ENCODE data around the gene BORCS8.
"Not testable (repeated sequence)": the region's sequence is repeated elsewhere in the genome, so short reads cannot be mapped to it uniquely, and the experiment has no call there.

BORCS8 gene

DNA sequence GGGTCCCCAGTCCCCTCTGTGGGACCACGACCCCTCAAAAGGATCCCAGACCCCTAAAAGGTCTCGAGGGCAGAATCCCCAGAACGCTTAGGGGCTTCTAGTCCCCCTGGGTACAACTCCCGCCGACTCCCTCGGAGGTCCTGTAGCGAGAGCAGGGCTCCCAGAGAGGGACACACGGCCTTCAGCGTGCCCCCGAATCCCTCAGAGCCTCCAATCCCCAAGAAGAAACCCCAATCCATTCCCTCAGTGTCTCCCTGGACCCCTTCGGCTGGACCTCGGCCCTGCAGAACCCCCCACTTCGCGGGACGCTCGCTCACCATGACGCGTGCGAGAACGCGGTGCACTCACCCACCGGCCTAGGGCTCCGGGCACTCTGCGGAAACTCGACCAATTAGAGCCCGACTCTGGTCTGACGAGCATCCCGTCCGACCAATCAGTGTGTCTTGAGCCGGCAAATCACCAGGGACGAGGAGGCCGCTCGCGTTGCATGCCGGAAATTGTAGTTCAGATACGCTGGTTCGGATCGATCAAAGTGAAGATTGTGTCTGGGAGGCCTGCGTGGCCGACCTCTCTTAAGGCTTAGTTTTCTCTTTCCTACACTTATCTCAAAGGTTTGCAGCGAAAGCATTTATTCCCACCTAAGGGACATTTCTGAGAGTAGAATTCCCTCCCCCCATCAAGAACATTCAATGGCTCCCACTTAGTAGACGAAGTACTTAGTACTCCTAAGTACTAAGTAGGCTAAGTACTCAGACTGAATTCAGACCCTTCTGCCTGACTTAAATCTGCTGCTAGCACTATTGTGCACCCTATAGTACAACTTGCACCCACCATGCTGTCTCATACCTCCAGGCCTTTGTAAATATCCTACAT lies 53.6 kb downstream of the BORCS8 start, which contains the start of gene TMEM161A:
TSS of gene TMEM161A (minus strand) at position 370 of the 873 bp plus-strand sequence. CDS start at position 320, 50 bp downstream.
- no peaks in the 10 kb centered on the region for H3K27me3 ChIP-seq (ENCODE audit: insufficient read depth, poor library complexity, severe bottlenecking)
- no peaks in the 10 kb centered on the region for H3K4me1 ChIP-seq (ENCODE audit: insufficient read depth, poor library complexity, severe bottlenecking)
- peaks cover 4% of the 10 kb centered on the region; the same call in 1 of the 2 replicates for H3K36me3 ChIP-seq (ENCODE audit: low read depth)
- TF ChIP-seq, protein P1, sequence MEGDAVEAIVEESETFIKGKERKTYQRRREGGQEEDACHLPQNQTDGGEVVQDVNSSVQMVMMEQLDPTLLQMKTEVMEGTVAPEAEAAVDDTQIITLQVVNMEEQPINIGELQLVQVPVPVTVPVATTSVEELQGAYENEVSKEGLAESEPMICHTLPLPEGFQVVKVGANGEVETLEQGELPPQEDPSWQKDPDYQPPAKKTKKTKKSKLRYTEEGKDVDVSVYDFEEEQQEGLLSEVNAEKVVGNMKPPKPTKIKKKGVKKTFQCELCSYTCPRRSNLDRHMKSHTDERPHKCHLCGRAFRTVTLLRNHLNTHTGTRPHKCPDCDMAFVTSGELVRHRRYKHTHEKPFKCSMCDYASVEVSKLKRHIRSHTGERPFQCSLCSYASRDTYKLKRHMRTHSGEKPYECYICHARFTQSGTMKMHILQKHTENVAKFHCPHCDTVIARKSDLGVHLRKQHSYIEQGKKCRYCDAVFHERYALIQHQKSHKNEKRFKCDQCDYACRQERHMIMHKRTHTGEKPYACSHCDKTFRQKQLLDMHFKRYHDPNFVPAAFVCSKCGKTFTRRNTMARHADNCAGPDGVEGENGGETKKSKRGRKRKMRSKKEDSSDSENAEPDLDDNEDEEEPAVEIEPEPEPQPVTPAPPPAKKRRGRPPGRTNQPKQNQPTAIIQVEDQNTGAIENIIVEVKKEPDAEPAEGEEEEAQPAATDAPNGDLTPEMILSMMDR (IDR thresholded peaks at IDR 0.05; ENCODE audit: poor library complexity, severe bottlenecking): no peak
- no peak within 1 kb of the TSS for H3K27ac ChIP-seq (ENCODE audit: poor library complexity, severe bottlenecking)
- DNase-seq (ENCODE audit: low spot score): peak; percentile 97
- H3K4me3 ChIP-seq (ENCODE audit: severe bottlenecking): peak within 1 kb of the TSS; percentile 63
- peak; percentile 100 for ATAC-seq (ENCODE audit: low read depth)
- no peaks in the 10 kb centered on the region for H3K9me3 ChIP-seq (ENCODE audit: severe bottlenecking)

DNA sequence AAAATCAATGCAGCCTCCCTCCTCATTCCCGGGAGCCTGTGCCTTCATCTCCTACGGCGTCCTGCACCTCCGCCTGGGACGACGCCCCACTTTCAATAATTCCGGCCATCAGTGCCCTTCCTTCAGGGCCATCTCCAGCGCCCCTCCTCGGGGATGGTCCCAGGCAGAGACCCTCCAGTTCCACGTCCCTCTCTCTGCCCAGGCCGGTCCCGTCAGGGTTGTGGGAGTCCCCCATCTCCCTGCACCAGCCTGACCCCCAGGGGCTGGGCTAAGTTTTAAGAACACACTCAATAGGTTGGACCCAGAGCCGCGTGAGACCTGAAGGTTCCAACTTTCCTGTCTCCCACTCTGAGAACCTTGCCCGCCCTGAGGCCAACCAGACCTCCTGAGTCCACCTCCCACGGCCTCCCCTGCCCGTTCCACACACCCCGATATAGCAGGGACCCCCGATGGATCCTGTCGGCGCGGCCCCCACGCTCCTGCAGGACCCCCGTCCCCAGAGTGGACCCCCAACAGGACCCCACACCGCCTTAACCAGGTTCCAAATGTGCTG lies 54.3 kb downstream of the BORCS8 start:
- H3K4me3 ChIP-seq (ENCODE audit: severe bottlenecking): peak overlapping the region; percentile 63
- TF ChIP-seq, protein P1 (IDR thresholded peaks at IDR 0.05; ENCODE audit: poor library complexity, severe bottlenecking): no peak
- H3K36me3 ChIP-seq (ENCODE audit: low read depth): peaks cover 4% of the 10 kb centered on the region; the same call in 1 of the 2 replicates
- H3K4me1 ChIP-seq (ENCODE audit: insufficient read depth, poor library complexity, severe bottlenecking): no peaks in the 10 kb centered on the region
- H3K9me3 ChIP-seq (ENCODE audit: severe bottlenecking): no peaks in the 10 kb centered on the region
- no peak overlapping the region for H3K27ac ChIP-seq (ENCODE audit: poor library complexity, severe bottlenecking)
- DNase-seq (ENCODE audit: low spot score) (no peak), ATAC-seq (ENCODE audit: low read depth) (peak; percentile 24; the same call in 2 of the 3 replicates)
- no peaks in the 10 kb centered on the region for H3K27me3 ChIP-seq (ENCODE audit: insufficient read depth, poor library complexity, severe bottlenecking)

DNA sequence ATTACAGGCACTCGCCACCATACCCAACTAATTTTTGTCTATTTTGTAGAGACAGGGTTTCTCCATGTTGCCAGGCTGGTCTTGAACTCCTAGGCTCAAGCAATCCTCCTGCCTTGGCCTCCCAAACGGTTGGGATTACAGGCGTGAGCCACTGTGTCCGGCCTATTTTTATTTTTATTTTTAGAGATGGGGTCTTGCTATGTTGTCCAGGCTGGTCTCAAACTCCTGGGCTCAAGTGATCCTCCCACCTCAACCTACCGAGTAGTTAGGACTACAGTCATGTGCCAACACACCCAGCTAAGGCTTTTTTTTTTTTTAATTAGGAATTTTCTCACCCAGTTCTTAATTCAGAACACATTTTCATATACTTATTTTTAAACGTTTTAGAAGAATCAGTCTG lies 56.2 kb downstream of the BORCS8 start:
- not testable (repeated sequence) for H3K27me3 ChIP-seq (ENCODE audit: insufficient read depth, poor library complexity, severe bottlenecking); H3K4me1 ChIP-seq (ENCODE audit: insufficient read depth, poor library complexity, severe bottlenecking); DNase-seq (ENCODE audit: low spot score); H3K36me3 ChIP-seq (ENCODE audit: low read depth); H3K27ac ChIP-seq (ENCODE audit: poor library complexity, severe bottlenecking); ATAC-seq (ENCODE audit: low read depth); H3K9me3 ChIP-seq (ENCODE audit: severe bottlenecking); H3K4me3 ChIP-seq (ENCODE audit: severe bottlenecking)

DNA sequence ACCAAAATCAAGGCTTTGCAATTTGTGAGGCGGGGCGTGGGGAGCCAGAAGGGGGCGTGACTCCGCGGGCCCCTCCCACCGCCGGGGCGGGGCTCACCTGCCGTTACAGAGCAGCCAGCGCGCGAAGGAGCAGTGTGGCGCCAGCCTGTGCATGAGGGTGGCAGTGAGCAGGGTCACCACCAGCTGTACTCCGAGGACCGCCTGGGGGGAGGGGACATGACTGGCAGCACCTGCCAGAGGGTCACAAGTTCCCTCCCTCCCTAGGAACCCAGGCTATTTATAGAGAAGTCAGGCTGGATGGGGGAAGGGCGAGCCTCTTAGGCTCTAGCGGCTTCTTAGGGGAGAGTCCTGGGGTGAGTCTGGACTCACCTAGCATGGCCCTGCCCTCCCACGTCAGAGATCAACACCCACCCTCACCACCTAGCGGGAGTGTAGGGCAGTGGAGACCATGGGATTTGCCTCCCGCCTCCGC lies 57.2 kb downstream of the BORCS8 start:
- ATAC-seq (ENCODE audit: low read depth) (no peak), DNase-seq (ENCODE audit: low spot score) (no peak)
- Histone ChIP-seq H3K27ac (ENCODE audit: poor library complexity, severe bottlenecking) (no peak overlapping the region), H3K4me3 (ENCODE audit: severe bottlenecking) (no peak overlapping the region), H3K9me3 (ENCODE audit: severe bottlenecking) (peaks cover 9% of the 10 kb centered on the region), H3K4me1 (ENCODE audit: insufficient read depth, poor library complexity, severe bottlenecking) (no peaks in the 10 kb centered on the region), H3K27me3 (ENCODE audit: insufficient read depth, poor library complexity, severe bottlenecking) (no peaks in the 10 kb centered on the region), H3K36me3 (ENCODE audit: low read depth) (peaks cover 4% of the 10 kb centered on the region; the same call in 1 of the 2 replicates)
- TF ChIP-seq, protein P1 (IDR thresholded peaks at IDR 0.05; ENCODE audit: poor library complexity, severe bottlenecking): no peak

DNA sequence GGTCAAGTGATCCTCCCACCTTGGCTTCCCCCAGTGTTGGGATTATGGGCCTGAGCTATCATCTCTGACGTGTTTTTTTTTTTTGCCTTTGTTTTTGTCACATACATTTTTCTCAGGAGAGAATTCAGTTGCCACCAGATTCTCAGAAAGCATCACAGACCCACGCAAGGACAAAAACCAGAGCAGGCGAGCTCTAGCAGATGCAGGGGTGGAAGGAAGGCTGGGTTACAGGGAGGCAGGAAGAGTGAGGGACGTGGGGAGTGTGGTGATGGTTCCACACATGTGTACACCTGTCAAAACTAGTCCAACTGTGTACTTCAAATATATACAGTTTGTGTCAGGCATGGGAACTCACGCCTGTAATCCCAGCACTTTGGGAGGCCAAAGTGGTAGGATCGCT lies 58.0 kb downstream of the BORCS8 start:
- Histone ChIP-seq H3K36me3 (ENCODE audit: low read depth) (peaks cover 8% of the 10 kb centered on the region; the same call in 1 of the 2 replicates), H3K27me3 (ENCODE audit: insufficient read depth, poor library complexity, severe bottlenecking) (no peaks in the 10 kb centered on the region), H3K4me3 (ENCODE audit: severe bottlenecking) (no peak overlapping the region), H3K27ac (ENCODE audit: poor library complexity, severe bottlenecking) (no peak overlapping the region), H3K4me1 (ENCODE audit: insufficient read depth, poor library complexity, severe bottlenecking) (no peaks in the 10 kb centered on the region), H3K9me3 (ENCODE audit: severe bottlenecking) (peaks cover 9% of the 10 kb centered on the region)
- no peak for DNase-seq (ENCODE audit: low spot score)
- no peak for ATAC-seq (ENCODE audit: low read depth)
- TF ChIP-seq, protein P1 (IDR thresholded peaks at IDR 0.05; ENCODE audit: poor library complexity, severe bottlenecking): no peak

Measured in RWPE2 (cell line).